HuH-7.5 (cell line): Measurements from ENCODE around the gene FGF23.
A peak's percentile ranks its signal among the peaks of the same experiment; 100 is the strongest.
"Not testable (repeated sequence)": the region's sequence is repeated elsewhere in the genome, so short reads cannot be mapped to it uniquely, and the experiment has no call there.

Source experiments
- DNase-seq: peaks from one replicate; pipeline ENCODE4 v3.0.0; 2011; ENCODE audit warnings: low spot score

FGF23 gene

GRCh38 chr12:4379405-4379804 lies at the start of gene FGF23:
Gene FGF23, minus strand, starts transcription at chr12:4379712. Its CDS starts 130 bp downstream, at chr12:4379582.
- DNase-seq, result peak; percentile 22

DNA sequence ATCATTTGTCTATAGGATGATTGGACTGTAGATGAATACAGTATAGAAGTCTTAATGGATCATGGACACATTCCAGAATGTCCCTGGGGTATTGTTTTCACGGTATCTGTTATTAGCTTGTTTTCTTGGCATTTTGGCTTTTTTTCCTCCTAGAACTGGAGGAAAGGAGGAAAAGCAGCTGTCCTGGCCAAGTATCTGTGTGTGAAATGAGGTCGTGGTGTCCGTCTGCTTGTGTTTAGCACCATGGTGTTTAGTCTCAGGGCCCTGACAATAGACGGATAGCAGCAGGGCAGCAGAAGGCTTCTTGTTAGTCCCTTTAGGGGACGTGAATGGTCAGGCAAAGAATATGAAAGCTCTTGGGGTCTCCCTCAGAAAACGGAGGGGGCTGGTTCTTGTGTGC lies 44.9 kb upstream of the FGF23 start:
- DNase-seq, result no peak

DNA sequence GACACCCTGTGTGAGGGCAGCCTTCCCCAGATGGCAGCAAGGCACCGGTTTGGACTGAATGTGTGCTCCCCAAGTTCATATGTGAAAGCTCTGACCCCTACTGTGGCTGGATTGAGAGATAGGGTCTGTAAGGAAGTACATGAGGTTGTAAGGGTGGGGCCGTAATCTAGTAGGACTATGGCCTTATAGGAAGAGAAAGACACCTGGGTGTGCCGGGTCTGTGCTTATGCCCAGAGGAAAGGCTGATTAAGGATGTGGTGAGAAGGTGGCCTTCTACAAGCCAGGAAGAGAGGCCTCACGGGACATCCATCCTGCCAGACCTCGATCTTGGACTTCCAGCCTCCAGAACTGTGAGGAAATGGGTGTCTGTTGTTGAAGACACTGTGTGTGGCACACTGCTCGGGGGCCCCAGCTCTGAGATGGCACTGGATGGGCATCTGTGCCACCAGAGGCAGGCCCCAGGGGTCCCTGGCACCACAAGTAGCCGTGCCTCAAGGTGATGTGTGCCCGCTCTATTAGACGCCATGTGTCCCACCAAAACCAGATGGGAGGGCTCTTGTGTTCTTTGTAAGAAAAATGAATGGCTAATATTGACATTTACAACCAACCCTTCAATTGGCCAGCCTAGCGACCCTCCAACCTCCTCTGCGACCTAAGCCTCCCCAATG lies 44.1 kb upstream of the FGF23 start:
- no peak for DNase-seq

- DNase-seq, result no peak
Observed at GRCh38 chr12:4422985-4423384, 43.5 kb upstream of the FGF23 start.

GRCh38 chr12:4421590-4422031 lies 42.1 kb upstream of the FGF23 start:
- DNase-seq, result peak; percentile 71

- DNase-seq, result no peak
Observed at GRCh38 chr12:4420138-4420670, 40.7 kb upstream of the FGF23 start.

DNA sequence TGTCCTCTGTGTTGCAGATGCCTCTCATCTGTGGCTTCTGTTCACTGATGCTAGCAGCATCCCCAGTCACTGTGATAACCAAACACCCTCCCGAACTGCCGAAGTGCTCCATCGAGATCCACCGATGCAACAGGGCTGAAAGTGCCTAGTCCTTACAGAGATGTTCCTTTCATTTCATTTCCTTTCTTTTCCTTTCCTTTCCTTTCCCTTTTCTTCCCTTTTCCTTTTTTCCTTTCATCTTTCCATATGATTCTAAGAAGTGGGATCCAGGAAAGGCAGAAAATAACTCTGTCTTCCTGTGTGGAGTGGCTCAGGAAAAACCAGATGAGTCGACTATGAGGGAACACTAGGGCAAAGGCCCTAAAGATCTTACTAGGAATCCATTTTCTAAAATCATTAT lies 39.4 kb upstream of the FGF23 start:
- no peak for DNase-seq

- DNase-seq, result no peak
Observed at GRCh38 chr12:4417936-4418335, 38.4 kb upstream of the FGF23 start.

DNA sequence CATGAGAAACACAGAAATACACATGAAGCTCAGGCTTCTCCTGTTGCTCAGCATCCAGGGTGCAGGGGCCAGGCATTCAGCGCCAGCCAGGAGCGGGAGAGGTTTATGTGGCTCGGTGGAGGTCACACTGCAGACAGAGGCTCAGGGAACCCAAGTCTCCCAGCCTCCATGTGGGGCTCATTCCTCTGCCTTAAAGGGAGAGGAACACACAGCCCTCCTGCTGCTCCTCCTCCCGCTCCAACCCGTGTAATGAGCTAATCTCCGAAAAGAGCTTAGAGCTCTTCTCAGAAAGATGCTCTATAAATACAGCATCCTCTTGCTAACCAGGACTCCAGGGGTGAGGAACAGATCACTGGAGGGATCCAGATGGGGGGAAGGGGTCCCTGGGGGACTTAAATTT lies 37.9 kb upstream of the FGF23 start:
- DNase-seq, result no peak

GRCh38 chr12:4416276-4416675 lies 36.8 kb upstream of the FGF23 start:
- no peak for DNase-seq

GRCh38 chr12:4412465-4412864 lies 33.0 kb upstream of the FGF23 start:
- no peak for DNase-seq

DNA sequence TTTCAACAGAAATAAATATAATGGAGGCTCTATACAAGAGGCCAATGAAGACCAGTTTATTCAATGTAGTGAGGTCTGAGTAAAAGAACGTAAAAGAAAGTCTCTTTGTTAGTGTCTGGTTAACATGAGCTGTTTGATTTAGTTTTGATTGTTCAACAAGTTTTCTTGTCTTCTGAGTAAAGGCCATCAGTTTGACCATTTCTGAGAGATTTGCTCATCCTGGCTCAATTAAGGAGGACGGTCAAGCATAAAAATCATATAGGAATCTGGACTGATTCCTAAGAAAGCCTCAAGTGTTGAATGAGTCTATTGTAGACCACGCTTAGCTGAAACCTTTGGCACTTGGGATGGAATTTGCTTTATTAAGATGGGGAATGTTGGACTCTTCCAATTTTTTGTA lies 32.5 kb upstream of the FGF23 start:
- DNase-seq, result no peak

GRCh38 chr12:4407136-4407535 lies 27.6 kb upstream of the FGF23 start:
- DNase-seq, result no peak

- not testable (repeated sequence) for DNase-seq
Observed at GRCh38 chr12:4404877-4405637, 25.5 kb upstream of the FGF23 start.

GRCh38 chr12:4402996-4403395 lies 23.5 kb upstream of the FGF23 start:
- no peak for DNase-seq

GRCh38 chr12:4401117-4401516 lies 21.6 kb upstream of the FGF23 start:
- no peak for DNase-seq

- DNase-seq, result no peak
Observed at GRCh38 chr12:4395818-4396217, 16.3 kb upstream of the FGF23 start.

DNA sequence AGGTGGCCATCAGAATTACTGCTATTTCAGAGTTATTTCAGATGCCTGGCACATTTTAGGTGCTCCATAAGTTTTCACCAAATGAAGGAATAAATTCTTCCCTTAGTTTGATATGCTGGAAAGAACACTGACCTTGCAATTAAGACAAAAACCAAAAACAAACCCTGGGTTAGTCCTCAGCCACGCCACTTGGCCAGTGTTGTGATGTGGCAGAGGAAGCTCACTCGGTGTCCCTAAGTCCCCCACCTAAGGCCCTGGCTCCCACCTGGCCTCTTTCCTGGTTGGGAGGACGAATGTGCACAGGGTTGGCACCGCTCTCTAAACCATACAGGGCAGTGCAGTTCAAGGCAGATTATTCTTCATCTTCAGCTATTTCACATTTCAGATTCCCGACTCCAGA lies 13.7 kb upstream of the FGF23 start:
- DNase-seq, result no peak

GRCh38 chr12:4392223-4392742 lies 12.8 kb upstream of the FGF23 start:
- no peak for DNase-seq

DNA sequence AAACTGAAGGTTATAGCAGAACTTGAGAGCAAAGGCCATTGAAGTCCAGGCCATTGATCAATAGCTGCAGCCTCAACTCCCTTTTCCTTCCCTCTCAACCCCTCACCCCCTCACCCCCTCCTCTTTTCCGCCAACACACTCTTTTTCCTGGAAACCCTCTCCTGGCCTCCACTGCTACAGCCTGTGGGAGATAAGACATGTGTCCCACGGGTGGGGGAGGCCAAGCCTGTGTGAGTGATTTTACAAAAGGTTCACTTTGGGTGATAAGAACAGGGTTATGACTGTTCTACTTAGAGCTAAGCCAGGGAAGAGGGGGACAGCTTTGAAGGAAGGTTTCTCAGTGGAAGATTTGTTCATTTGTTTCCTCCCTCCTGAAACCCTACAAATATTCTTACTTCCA lies 9.2 kb upstream of the FGF23 start:
- no peak for DNase-seq

DNA sequence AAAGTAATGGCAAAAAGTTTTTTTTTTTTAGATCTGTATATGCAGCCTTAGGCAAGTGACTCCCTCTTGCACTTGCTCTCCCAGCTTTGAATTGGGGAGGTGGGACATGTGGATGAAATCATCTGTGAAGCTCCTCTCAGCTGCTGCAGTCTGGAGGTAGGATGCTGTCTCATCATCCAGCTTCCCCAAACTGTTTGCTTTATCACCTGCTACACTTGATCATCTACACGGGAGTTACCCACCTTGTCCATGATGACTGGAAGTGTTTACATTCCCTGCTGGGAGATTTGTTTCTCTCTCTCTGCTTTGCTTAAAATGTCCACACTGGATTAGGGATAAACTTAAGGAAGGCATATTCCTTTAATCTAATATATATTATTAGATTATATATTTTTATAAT lies 8.5 kb upstream of the FGF23 start:
- DNase-seq, result no peak

DNA sequence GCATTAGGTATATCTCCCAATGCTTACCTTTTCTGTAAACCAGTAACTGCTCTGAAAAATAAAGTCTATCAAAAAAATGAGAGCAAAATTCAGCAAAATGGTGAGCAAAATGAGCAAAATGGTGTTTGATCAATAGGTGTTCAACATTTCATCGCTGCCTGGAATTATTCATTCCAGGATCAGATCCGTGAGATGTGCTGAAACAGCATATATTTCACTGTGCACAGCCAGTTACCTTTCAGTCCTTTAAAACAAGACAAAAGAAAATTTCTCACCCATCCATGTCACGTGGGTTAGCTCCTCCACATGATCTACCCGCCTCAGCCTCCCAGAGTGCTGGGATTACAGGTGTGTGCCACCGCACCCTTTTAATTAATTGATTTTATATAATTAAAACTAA lies 8.1 kb upstream of the FGF23 start:
- no peak for DNase-seq

GRCh38 chr12:4386801-4387200 lies 7.3 kb upstream of the FGF23 start:
- no peak for DNase-seq
